ENCODE measurements around the gene TMEM74B. TPM values are rescaled to one million over a fixed set of nuclear protein-coding genes. Genes with fewer than 3 reads are reported as not detected.

The TMEM74B gene
- total and polyA plus RNA-seq, 2 of the 8 experiments (the other 6 are each of a cell fraction or from before 2014, with no cell fraction given), result 4.0 to 6.4 TPM

GRCh38 chr20:1164871-1165270, 19.9 kb downstream of the TMEM74B start (continued):
- TF ChIP-seq RAD21 (IDR thresholded peaks at IDR 0.05 in 1 of 2, conservative IDR thresholded peaks at IDR 0.05 in 1 of 2; ENCODE audit: low read depth in 2 of 2, low read length in 2 of 2) (no peak), HDAC2 (IDR thresholded peaks at IDR 0.05; ENCODE audit: borderline replicate concordance in 1 of 2, low read depth in 2 of 2, low read length in 2 of 2) (no peak), SUZ12 (IDR thresholded peaks at IDR 0.05; ENCODE audit: low read length) (no peak), SP4 (IDR thresholded peaks at IDR 0.05; ENCODE audit: low read length) (no peak), MAFK (IDR thresholded peaks at IDR 0.05; ENCODE audit: low read depth, low read length) (no peak), CHD1 (IDR thresholded peaks at IDR 0.05; ENCODE audit: low read depth, low read length) (no peak), CEBPB (IDR thresholded peaks at IDR 0.05; ENCODE audit: low read depth, low read length) (no peak)
